ENCODE data around the gene USP49. TPM values are rescaled to one million over a fixed set of nuclear protein-coding genes. Genes with fewer than 3 reads are reported as not detected.

The USP49 gene
- total and polyA plus RNA-seq, 7 experiments from 2014 or later, result 0.44 to 6.0 (median 2.4) TPM

GRCh38 chr6:41759106-41759904, 135.9 kb downstream of the USP49 start:
- peaks cover 0 to 3% (median 0%) of the 10 kb centered on the region in 5 donors for H3K36me3 Mint-ChIP-seq
- DNase-seq, result no peak
- H3K4me3 Mint-ChIP-seq, result no peak overlapping the region
- H3K27ac Mint-ChIP-seq, result no peak overlapping the region
- H3K27me3 Mint-ChIP-seq, result peaks cover 0 to 8% (median 0%) of the 10 kb centered on the region in 5 donors
- no peaks in the 10 kb centered on the region for H3K36me3 ChIP-seq (ENCODE audit: control insufficient read depth in 2 of 3, insufficient read depth in 3 of 3, low read length in 3 of 3)
- H3K9me3 ChIP-seq (ENCODE audit: control insufficient read depth in 2 of 3, low read length in 3 of 3), result no peaks in the 10 kb centered on the region
- CTCF ChIA-PET, result interaction anchor here (0.6 kb wide), 1 partner anchor 11 kb away, joined by 3 read pairs; no protein-coding TSS in a partner anchor
- no peaks in the 10 kb centered on the region for H3K9me3 Mint-ChIP-seq
- no peak overlapping the region for H3K27ac ChIP-seq (ENCODE audit: low read depth, low read length)
- H3K27me3 ChIP-seq (ENCODE audit: control insufficient read depth in 2 of 2, insufficient read depth in 2 of 2, low read length in 2 of 2), result no peaks in the 10 kb centered on the region
- intact Hi-C loops (cut with micrococcal nuclease), result no loop called here
- peaks cover 0 to 3% (median 0%) of the 10 kb centered on the region in 7 donors for H3K4me1 Mint-ChIP-seq
- ATAC-seq, result no peak
- no peaks in the 10 kb centered on the region for H3K4me1 ChIP-seq (ENCODE audit: control insufficient read depth in 2 of 2, insufficient read depth in 2 of 2, low read length in 2 of 2)
- no peak overlapping the region for H3K4me3 ChIP-seq (ENCODE audit: low read length)
- POLR2A ChIA-PET, result no interaction called here

DNA sequence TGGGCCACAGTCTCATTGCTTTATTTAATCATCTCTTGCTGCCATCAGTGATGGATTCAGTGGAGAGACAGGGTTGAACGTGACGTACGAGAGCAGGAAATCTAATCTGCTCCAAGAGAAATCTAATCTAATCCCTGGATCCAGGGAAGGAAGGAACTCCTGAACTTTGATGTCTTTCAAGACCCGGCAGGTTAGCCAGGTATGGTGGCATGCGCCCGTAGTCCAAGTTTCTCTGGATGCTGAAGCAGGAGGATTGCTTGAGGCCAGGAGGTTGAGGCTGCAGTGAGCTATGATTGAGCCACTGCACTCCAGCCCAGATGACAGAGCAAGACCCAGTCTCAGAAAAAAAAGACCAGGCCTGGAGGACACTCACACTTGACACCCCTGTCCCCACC, 136.5 kb downstream of the USP49 start:
- intact Hi-C loops (cut with micrococcal nuclease), result no loop called here
- H3K9me3 Mint-ChIP-seq, result no peaks in the 10 kb centered on the region
- Histone ChIP-seq H3K27ac (ENCODE audit: low read depth, low read length) (no peak overlapping the region), H3K27me3 (ENCODE audit: control insufficient read depth in 2 of 2, insufficient read depth in 2 of 2, low read length in 2 of 2) (no peaks in the 10 kb centered on the region), H3K9me3 (ENCODE audit: control insufficient read depth in 2 of 3, low read length in 3 of 3) (no peaks in the 10 kb centered on the region), H3K4me3 (ENCODE audit: low read length) (no peak overlapping the region), H3K36me3 (ENCODE audit: control insufficient read depth in 2 of 3, insufficient read depth in 3 of 3, low read length in 3 of 3) (no peaks in the 10 kb centered on the region), H3K4me1 (ENCODE audit: control insufficient read depth in 2 of 2, insufficient read depth in 2 of 2, low read length in 2 of 2) (no peaks in the 10 kb centered on the region)
- ATAC-seq (no peak), DNase-seq (no peak)
- no peak overlapping the region for H3K27ac Mint-ChIP-seq
- H3K4me3 Mint-ChIP-seq, result no peak overlapping the region
- H3K4me1 Mint-ChIP-seq, result peaks cover 0 to 3% (median 0%) of the 10 kb centered on the region in 7 donors
- CTCF ChIA-PET, result interaction anchor here (0.6 kb wide), 1 partner anchor 12 kb away, joined by 3 read pairs; no protein-coding TSS in a partner anchor
- POLR2A ChIA-PET, result no interaction called here
- peaks cover 0 to 11% (median 0%) of the 10 kb centered on the region in 5 donors for H3K27me3 Mint-ChIP-seq
- peaks cover 0 to 3% (median 0%) of the 10 kb centered on the region in 5 donors for H3K36me3 Mint-ChIP-seq

- H3K27ac ChIP-seq (ENCODE audit: low read depth, low read length), result no peak overlapping the region
- H3K4me3 ChIP-seq (ENCODE audit: low read length), result no peak overlapping the region
- H3K9me3 ChIP-seq (ENCODE audit: control insufficient read depth in 2 of 3, low read length in 3 of 3), result no peaks in the 10 kb centered on the region
- H3K4me3 Mint-ChIP-seq, result no peak overlapping the region
- H3K4me1 ChIP-seq (ENCODE audit: control insufficient read depth in 2 of 2, insufficient read depth in 2 of 2, low read length in 2 of 2), result no peaks in the 10 kb centered on the region
- H3K27ac Mint-ChIP-seq, result no peak overlapping the region
- peaks cover 0 to 3% (median 0%) of the 10 kb centered on the region in 7 donors for H3K4me1 Mint-ChIP-seq
- peaks cover 0 to 16% (median 0%) of the 10 kb centered on the region in 5 donors for H3K27me3 Mint-ChIP-seq
- intact Hi-C loops (cut with micrococcal nuclease), result no loop called here
- DNase-seq, result no peak
- no peaks in the 10 kb centered on the region for H3K36me3 ChIP-seq (ENCODE audit: control insufficient read depth in 2 of 3, insufficient read depth in 3 of 3, low read length in 3 of 3)
- H3K27me3 ChIP-seq (ENCODE audit: control insufficient read depth in 2 of 2, insufficient read depth in 2 of 2, low read length in 2 of 2), result no peaks in the 10 kb centered on the region
- no peaks in the 10 kb centered on the region for H3K9me3 Mint-ChIP-seq
- peaks cover 0 to 3% (median 0%) of the 10 kb centered on the region in 5 donors for H3K36me3 Mint-ChIP-seq
- CTCF ChIA-PET, result no interaction called here
- POLR2A ChIA-PET, result no interaction called here
- no peak for ATAC-seq
Observed at GRCh38 chr6:41757931-41758640, 137.1 kb downstream of the USP49 start.

GRCh38 chr6:41757271-41757670, 137.9 kb downstream of the USP49 start:
- Mint-ChIP-seq H3K27ac (no peak overlapping the region), H3K27me3 (peaks cover 0 to 17% (median 0%) of the 10 kb centered on the region in 5 donors)
- CTCF ChIA-PET, result no interaction called here

DNA sequence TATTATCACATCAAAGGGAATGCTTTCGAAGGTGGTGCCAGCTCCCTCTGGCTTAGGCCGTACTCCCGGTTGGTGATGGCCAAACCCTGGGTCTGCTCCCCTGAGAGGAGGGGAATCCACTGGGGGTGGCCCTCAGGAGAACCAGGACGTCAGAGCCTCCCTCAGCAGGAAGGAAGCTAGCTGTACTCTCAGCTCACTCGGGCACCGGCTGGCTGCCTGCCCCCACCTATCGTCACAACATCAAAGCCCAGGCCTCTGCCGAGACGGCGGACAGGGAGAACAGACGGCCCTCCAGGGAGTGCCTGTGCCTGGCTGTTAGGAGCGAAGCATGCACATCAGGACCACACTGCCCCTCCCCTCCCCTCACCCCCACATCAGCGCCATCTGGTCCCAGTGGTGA, 138.8 kb downstream of the USP49 start:
- ChIA-PET CTCF (no interaction called here), POLR2A (no interaction called here)
- DNase-seq (no peak), ATAC-seq (peak; percentile 24)
- no peak overlapping the region for H3K4me3 Mint-ChIP-seq
- H3K27me3 Mint-ChIP-seq, result peaks cover 0 to 17% (median 0%) of the 10 kb centered on the region in 5 donors
- no peaks in the 10 kb centered on the region for H3K27me3 ChIP-seq (ENCODE audit: control insufficient read depth in 2 of 2, insufficient read depth in 2 of 2, low read length in 2 of 2)
- H3K36me3 ChIP-seq (ENCODE audit: control insufficient read depth in 2 of 3, insufficient read depth in 3 of 3, low read length in 3 of 3), result no peaks in the 10 kb centered on the region
- intact Hi-C loops (cut with micrococcal nuclease), result no loop called here
- H3K9me3 Mint-ChIP-seq, result no peaks in the 10 kb centered on the region
- H3K9me3 ChIP-seq (ENCODE audit: control insufficient read depth in 2 of 3, low read length in 3 of 3), result no peaks in the 10 kb centered on the region
- no peaks in the 10 kb centered on the region for H3K4me1 ChIP-seq (ENCODE audit: control insufficient read depth in 2 of 2, insufficient read depth in 2 of 2, low read length in 2 of 2)
- H3K27ac ChIP-seq (ENCODE audit: low read depth, low read length), result no peak overlapping the region
- H3K36me3 Mint-ChIP-seq, result peaks cover 0 to 1% (median 0%) of the 10 kb centered on the region in 5 donors
- H3K4me3 ChIP-seq (ENCODE audit: low read length), result no peak overlapping the region
- no peak overlapping the region for H3K27ac Mint-ChIP-seq
- peaks cover 0 to 3% (median 0%) of the 10 kb centered on the region in 7 donors for H3K4me1 Mint-ChIP-seq

More at GRCh38 chr6:41757271-41757670, 137.9 kb downstream of the USP49 start:
- DNase-seq, result no peak
- intact Hi-C loops (cut with micrococcal nuclease), result no loop called here
- Histone ChIP-seq H3K4me1 (ENCODE audit: control insufficient read depth in 2 of 2, insufficient read depth in 2 of 2, low read length in 2 of 2) (no peaks in the 10 kb centered on the region), H3K4me3 (ENCODE audit: low read length) (no peak overlapping the region), H3K27me3 (ENCODE audit: control insufficient read depth in 2 of 2, insufficient read depth in 2 of 2, low read length in 2 of 2) (no peaks in the 10 kb centered on the region), H3K27ac (ENCODE audit: low read depth, low read length) (no peak overlapping the region), H3K36me3 (ENCODE audit: control insufficient read depth in 2 of 3, insufficient read depth in 3 of 3, low read length in 3 of 3) (no peaks in the 10 kb centered on the region), H3K9me3 (ENCODE audit: control insufficient read depth in 2 of 3, low read length in 3 of 3) (no peaks in the 10 kb centered on the region)
- POLR2A ChIA-PET, result no interaction called here
- H3K36me3 Mint-ChIP-seq, result peaks cover 0 to 3% (median 0%) of the 10 kb centered on the region in 5 donors
- no peak for ATAC-seq
- no peaks in the 10 kb centered on the region for H3K9me3 Mint-ChIP-seq
- H3K4me3 Mint-ChIP-seq, result no peak overlapping the region
- peaks cover 0 to 3% (median 0%) of the 10 kb centered on the region in 7 donors for H3K4me1 Mint-ChIP-seq

GRCh38 chr6:41755895-41756294, 139.3 kb downstream of the USP49 start:
- Mint-ChIP-seq H3K4me3 (no peak overlapping the region), H3K9me3 (no peaks in the 10 kb centered on the region), H3K27me3 (peaks cover 0 to 17% (median 0%) of the 10 kb centered on the region in 5 donors), H3K4me1 (peaks cover 0 to 3% (median 0%) of the 10 kb centered on the region in 7 donors), H3K27ac (no peak overlapping the region), H3K36me3 (no peaks in the 10 kb centered on the region)
- Histone ChIP-seq H3K27ac (ENCODE audit: low read depth, low read length) (no peak overlapping the region), H3K4me1 (ENCODE audit: control insufficient read depth in 2 of 2, insufficient read depth in 2 of 2, low read length in 2 of 2) (no peaks in the 10 kb centered on the region), H3K27me3 (ENCODE audit: control insufficient read depth in 2 of 2, insufficient read depth in 2 of 2, low read length in 2 of 2) (no peaks in the 10 kb centered on the region), H3K36me3 (ENCODE audit: control insufficient read depth in 2 of 3, insufficient read depth in 3 of 3, low read length in 3 of 3) (no peaks in the 10 kb centered on the region), H3K4me3 (ENCODE audit: low read length) (no peak overlapping the region), H3K9me3 (ENCODE audit: control insufficient read depth in 2 of 3, low read length in 3 of 3) (no peaks in the 10 kb centered on the region)
- ChIA-PET POLR2A (no interaction called here), CTCF (no interaction called here)
- DNase-seq (no peak), ATAC-seq (no peak)
- intact Hi-C loops (cut with micrococcal nuclease), result no loop called here

Measured in naive thymus-derived CD4-positive, alpha-beta T cell (primary cell).